Fibroblast of skin of scalp (primary cell): ENCODE data around the gene TJP3.

Experiments used
- DNase-seq: peaks from one replicate; pipeline ENCODE4 v3.0.0-alpha.2; 2013

TJP3 gene

GRCh38 chr19:3690551-3691371, 17.4 kb upstream of the TJP3 start:
- no peak for DNase-seq

DNA sequence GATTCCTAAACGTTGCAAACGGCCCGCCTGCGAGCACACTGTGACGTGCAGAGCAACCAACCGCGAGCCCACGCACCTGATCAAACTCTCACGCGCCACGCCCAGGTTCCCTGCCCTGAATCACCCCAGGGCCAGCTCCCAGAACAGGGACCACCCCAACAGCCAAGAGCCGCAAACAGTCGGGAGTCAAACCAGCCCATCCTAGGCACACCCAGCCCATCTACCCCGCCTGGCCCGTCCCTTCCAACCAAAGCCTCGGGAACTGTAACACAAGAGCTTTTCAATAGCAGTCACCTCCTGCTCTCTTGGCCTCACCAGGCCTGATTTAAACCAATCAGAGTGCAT, 16.8 kb upstream of the TJP3 start:
- DNase-seq = no peak

DNA sequence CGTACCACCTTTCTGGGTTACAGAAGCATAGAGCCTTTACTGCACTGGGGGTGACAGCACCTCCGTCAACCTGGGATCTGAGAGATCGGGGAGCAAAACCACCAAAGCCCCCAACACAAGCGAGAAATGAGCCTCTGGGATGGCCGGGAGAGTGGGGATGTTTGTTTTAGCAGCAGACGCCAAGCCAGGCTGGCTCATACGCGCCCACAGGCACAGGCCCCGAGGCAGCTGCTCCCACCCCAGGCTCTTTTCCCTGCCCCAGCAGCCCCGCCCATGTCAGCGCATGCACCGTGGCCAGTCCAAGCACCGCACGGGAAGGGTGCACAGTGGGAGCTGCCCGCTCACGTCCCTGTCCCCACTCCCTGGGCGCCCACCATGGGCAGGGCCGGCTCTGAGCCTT, 16.5 kb upstream of the TJP3 start:
- no peak for DNase-seq

- no peak for DNase-seq
These were observed 15.8 kb upstream of the TJP3 start for GRCh38 chr19:3692141-3693024.

DNA sequence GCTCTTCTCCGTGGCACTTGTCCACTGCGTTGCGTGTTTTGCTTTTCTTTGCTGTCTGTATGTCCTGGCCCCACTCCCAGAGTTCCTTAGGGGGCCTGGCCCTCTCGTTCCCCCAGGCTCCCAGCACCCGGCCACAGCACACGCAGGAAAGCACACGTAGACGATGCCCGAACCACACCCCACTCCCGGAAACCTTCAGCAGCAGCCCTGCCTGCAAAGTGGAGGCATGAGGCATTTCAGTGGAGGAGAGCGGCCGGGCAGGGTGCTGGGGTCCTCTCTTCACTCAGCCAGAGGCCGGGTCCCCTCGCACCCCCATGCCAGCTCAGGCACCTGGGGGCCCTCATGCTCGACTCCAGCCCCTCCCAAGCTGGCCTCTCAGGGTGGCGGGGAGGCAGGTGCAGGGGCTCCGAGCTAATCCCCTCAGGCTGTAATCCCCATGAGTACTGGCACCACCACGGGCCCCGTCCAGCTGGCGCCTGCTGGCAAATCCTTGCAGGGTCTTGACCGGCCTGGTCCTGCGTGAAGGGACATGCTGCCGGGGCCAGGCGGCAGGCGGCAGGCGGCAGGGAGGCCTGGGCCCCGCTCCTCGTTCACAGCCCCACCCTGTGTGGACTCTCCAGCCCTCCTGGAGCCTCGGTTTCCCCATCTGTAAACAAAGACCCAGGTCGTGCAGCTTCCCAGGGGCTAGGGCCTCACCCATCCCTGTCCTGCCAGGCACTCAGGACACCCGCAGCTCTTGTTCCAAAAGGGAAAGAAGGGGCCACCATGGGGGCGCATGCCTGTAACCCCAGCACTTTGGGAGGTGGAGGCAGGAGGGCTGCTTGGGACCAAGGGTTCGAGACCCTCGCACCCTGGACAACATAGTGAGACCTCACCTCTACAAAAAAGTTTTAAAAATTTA, 14.9 kb upstream of the TJP3 start:
- DNase-seq = no peak

GRCh38 chr19:3694361-3695123, 13.6 kb upstream of the TJP3 start:
- no peak for DNase-seq

DNA sequence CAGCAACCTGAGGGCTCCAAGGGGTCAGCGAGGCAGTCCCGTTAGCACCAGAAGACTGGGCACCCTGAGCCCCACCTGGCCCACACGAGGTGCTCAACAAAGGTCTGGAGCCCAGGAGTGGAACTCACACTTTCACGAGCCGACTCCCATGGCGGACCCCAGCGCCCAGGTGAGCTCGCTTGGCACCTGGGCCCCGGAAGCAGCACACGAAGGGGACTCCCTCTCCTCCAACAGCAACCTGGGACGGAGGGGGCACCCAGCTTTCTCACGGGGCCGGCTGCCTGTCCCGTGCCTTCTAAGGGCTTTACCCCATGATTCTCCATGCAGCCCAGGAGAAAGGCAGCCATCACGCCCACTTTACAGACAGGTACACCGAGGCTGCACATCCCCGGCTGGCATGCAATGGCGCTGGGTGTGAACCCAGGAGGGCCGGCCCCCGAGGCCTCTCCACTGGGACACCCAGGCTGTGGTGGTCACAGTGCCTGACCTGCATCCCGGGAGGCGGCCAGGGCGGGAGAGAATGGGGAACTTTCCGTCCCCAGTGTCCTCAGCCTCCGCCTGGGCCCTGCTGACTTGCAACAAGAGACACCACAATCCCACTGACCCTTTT, 13.0 kb upstream of the TJP3 start:
- DNase-seq = no peak

- no peak for DNase-seq
These were observed 12.1 kb upstream of the TJP3 start for GRCh38 chr19:3695986-3696659.

DNA sequence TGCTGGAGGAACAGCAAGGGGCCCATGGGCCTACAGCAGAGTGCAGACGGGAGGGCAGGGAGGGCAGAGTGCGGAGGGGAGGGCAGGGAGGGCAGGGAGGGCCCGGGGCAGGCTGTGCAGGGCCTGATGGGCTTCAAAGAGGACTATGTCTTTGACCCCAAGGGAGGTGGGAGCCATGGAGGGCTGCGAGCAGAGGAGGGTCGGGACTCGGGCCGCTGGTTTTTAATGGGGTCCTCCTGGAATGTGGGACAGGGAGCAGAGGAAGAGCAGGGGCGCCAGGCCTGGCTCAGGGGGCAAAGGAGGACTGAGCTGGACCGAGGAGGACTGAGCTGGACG, 11.6 kb upstream of the TJP3 start:
- DNase-seq = no peak

GRCh38 chr19:3697094-3697493, 11.1 kb upstream of the TJP3 start:
- DNase-seq = no peak

GRCh38 chr19:3697671-3698385, 10.4 kb upstream of the TJP3 start:
- DNase-seq = no peak

GRCh38 chr19:3698386-3698950, 9.7 kb upstream of the TJP3 start:
- DNase-seq = no peak

- peak; percentile 46 for DNase-seq
These were observed 9.0 kb upstream of the TJP3 start for GRCh38 chr19:3698974-3699740.

- no peak for DNase-seq
These were observed 8.4 kb upstream of the TJP3 start for GRCh38 chr19:3699741-3700241.

DNA sequence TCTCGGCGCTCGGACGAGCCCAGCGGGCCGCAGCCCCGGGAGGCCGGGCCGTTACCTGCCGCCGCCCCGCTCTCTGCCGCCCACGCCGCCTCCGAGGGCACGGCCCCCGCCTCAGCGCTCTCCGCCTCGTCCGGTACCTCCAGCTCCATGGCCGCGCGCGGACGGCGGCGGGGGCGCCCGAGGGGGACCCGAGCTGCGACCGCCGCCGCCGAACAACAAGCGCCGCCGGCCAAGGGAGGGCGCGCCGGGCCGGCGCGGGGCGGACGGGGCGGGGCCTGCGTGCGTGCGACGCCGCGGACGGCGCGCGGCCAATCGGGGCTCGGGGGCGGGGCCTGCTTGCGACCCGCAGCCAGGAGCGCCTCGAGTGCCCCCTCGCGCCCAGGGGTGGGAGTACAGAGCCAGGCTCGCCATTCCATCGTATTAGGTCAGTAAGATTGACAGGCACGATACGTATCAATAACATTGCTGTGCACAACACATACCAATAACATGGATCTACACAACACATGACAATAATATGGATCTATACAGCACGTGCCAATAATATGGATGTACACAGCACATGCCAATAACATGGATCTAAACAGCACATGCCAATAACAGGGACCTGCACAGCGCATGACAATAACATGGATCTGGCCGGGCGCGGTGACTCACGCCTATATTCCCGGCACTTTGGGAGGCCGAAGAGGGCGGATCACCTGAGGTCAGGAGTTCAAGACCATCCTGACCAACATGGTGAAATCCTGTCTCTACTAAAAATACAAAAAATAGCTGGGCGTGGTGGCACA, 7.7 kb upstream of the TJP3 start, which contains the start of gene PIP5K1C:
Gene PIP5K1C (minus strand): TSS at position 227 of the 791 bp plus-strand sequence. CDS start 78 bp downstream, at position 149.
- DNase-seq = peak; percentile 84

GRCh38 chr19:3701200-3701599, 7.0 kb upstream of the TJP3 start:
- no peak for DNase-seq

DNA sequence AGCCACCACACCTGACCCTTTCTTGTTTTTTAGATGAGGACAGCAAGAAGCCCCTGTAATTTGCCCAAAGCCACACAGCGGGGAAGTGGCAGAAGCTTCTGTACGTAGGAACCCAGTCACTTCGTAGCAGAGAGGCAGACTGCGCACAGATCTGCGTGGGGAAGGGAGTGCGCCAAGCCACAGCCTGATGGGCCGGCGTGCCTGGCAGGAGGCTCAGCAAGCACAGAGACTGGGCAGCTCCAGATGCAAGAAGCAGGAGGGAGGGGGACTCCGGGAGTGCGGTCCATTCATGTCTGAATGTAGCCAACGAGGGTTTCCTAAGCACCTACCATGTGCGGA, 347 bp upstream of the TJP3 start:
- no peak for DNase-seq

DNA sequence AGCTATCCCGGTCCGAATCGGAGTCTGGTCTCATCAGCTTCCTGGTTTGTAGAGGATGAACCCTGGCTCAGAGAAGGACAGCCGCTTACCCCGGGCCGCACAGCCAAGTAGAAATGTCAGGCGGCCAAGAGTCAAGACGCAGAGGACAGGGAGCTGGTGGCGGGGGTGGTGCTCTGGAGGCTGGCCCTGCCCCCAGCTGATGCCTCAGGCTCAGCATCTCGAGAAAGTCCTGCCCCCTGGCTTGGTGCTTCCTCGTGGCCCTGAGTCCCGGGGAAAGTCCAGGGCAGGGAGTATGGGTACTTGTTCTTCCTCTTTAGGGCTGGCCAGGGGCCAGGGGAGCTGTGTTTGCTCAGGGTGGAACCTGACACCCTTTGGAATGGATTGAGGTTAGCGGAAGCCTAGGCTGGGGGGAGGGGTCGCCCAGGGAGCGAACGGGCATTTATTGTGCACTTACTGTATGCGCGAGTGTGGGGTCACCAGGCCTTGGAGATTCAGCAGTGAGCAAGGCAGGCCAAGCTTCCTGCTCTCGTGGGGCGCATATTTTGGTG, 2.2 kb downstream of the TJP3 start:
- DNase-seq = peak; percentile 43
